ENCODE data around the gene SLFN5. TPM values are rescaled to one million over a fixed set of nuclear protein-coding genes. Genes with fewer than 3 reads are reported as not detected.

Gene SLFN5
- total RNA-seq, 4 donors from 2014 or later: 4.9 to 17.9 (median 9.1) TPM

DNA sequence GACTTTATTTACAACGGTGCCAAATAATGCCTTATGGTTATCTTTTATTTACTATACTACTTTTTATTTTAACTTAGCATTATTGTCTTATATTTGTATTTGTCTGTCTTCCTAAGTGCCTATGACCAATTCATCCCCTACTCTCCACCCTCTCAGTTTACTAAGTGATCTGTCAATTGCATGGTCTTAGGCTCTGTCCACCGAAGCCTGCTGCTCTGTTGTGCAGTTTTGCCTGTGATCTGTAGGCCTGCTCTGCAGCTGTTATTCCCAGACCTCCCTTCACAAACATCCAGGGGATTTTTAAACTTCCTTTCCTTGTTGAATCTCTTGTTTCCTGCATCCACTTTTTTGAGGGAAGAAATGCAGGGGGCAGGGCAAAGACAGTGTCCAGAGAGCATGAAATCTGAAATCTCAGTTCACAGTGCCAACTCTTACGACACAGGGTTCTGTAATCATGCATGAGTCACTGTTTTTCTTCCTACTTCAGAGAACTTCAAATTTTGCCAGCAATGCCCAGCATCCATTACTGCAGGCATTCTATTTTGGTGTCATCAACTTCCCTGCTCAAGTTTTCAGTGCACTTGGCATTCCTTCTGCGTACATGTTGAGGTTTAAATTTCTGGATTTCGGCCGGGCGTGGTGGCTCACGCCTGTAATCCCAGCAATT lies 11.4 kb downstream of the SLFN5 start:
- no peak overlapping the region for H3K4me3 ChIP-seq
- WGBS: 28% methylated on average over 8 of the region's 8 CpGs
- H3K9me3 ChIP-seq: no peaks in the 10 kb centered on the region
- DNase-seq (ENCODE audit: low spot score in 2 of 2): peak in 1 of 2 donors; percentile 79
- H3K27ac ChIP-seq: peak overlapping the region; percentile 2
- TF ChIP-seq POLR2AphosphoS5 (IDR thresholded peaks at IDR 0.05) (peak; percentile 22 to 91 (median 55)), POLR2A (IDR thresholded peaks at IDR 0.05) (no peak)
- peaks cover 6% of the 10 kb centered on the region for H3K36me3 ChIP-seq
- no peaks in the 10 kb centered on the region for H3K27me3 ChIP-seq
- H3K4me1 ChIP-seq: peaks cover 47% of the 10 kb centered on the region

DNA sequence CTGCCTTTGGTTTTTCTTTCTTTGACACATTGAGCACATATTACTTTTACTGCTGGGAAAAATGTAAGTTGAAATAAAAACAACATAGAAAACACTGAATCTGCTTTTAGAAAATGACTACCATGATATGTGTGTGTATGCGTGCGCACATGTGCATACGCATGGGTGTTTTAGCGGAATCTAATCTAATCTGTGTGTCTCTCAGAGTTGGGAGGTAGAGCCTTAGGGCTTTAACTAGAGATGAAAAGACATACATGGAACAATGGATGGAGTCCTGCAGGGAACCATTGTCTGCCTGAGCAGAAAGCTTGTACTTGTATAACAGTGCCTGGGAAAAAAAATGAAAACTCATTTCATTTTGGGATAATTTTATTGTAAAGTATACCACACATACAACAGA lies 12.4 kb downstream of the SLFN5 start:
- H3K4me1 ChIP-seq: peaks cover 47% of the 10 kb centered on the region
- peaks cover 8% of the 10 kb centered on the region for H3K36me3 ChIP-seq
- no peaks in the 10 kb centered on the region for H3K9me3 ChIP-seq
- DNase-seq (ENCODE audit: low spot score in 2 of 2): no peak
- peak overlapping the region; percentile 2 for H3K27ac ChIP-seq
- no peaks in the 10 kb centered on the region for H3K27me3 ChIP-seq
- no peak for TF ChIP-seq EP300 (IDR thresholded peaks at IDR 0.05)
- TF ChIP-seq, protein P1, sequence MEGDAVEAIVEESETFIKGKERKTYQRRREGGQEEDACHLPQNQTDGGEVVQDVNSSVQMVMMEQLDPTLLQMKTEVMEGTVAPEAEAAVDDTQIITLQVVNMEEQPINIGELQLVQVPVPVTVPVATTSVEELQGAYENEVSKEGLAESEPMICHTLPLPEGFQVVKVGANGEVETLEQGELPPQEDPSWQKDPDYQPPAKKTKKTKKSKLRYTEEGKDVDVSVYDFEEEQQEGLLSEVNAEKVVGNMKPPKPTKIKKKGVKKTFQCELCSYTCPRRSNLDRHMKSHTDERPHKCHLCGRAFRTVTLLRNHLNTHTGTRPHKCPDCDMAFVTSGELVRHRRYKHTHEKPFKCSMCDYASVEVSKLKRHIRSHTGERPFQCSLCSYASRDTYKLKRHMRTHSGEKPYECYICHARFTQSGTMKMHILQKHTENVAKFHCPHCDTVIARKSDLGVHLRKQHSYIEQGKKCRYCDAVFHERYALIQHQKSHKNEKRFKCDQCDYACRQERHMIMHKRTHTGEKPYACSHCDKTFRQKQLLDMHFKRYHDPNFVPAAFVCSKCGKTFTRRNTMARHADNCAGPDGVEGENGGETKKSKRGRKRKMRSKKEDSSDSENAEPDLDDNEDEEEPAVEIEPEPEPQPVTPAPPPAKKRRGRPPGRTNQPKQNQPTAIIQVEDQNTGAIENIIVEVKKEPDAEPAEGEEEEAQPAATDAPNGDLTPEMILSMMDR (IDR thresholded peaks at IDR 0.05): no peak
- TF ChIP-seq POLR2A (IDR thresholded peaks at IDR 0.05): no peak
- no peak for TF ChIP-seq POLR2AphosphoS5 (IDR thresholded peaks at IDR 0.05)
- WGBS: 94% methylated on average over 4 of the region's 4 CpGs
- H3K4me3 ChIP-seq: no peak overlapping the region

DNA sequence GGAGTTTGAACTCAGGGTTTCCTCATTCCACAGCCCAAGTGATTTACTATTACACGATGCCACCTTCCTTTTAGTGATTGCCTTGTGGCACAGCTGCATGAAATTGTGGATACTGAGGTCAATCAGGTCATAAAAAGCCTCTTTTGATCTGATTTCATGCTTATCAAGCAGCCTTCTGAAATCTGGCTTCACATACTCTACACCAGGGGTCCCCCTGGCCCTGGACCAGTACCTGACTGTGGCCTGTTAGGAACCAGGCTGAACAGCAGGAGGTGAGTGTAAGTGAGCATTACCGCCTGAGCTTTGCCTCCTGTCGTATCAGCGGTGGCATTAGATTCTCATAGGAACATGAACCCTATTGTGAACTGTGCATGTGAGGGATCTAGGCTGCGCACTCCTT lies 13.8 kb downstream of the SLFN5 start:
- H3K4me1 ChIP-seq: peaks cover 47% of the 10 kb centered on the region
- H3K36me3 ChIP-seq: peaks cover 20% of the 10 kb centered on the region
- H3K27ac ChIP-seq: no peak overlapping the region
- no peaks in the 10 kb centered on the region for H3K9me3 ChIP-seq
- 77% methylated on average over 5 of the region's 5 CpGs for WGBS
- H3K4me3 ChIP-seq: no peak overlapping the region
- H3K27me3 ChIP-seq: no peaks in the 10 kb centered on the region
- no peak for DNase-seq (ENCODE audit: low spot score in 2 of 2)
- TF ChIP-seq EP300 (IDR thresholded peaks at IDR 0.05) (no peak), POLR2AphosphoS5 (IDR thresholded peaks at IDR 0.05) (no peak), POLR2A (IDR thresholded peaks at IDR 0.05) (no peak)
- TF ChIP-seq, protein P1 (IDR thresholded peaks at IDR 0.05): no peak

DNA sequence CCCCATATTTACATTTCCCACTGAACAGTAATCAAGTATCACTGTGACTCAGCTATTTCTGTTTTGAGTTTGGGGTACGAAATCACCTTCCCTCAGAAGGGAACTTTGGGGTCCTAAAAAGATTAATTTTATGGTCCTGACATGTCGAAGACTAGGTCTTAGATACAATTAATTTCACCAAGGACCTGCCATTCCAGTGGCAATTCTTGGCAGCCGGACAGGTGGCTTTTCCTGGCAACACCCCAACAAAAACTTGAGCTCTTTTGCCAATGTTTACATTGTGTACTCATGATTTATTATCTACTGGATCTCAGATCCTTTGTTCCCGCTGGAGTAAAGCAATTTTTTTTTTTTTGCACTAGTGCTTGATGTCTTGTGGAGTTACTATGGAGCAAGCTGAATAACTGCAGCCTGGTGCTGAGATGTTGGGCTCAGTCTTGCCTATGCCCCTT lies 14.4 kb downstream of the SLFN5 start:
- Histone ChIP-seq H3K27me3 (no peaks in the 10 kb centered on the region), H3K27ac (no peak overlapping the region), H3K4me1 (peaks cover 44% of the 10 kb centered on the region), H3K36me3 (peaks cover 25% of the 10 kb centered on the region), H3K9me3 (no peaks in the 10 kb centered on the region), H3K4me3 (no peak overlapping the region)
- DNase-seq (ENCODE audit: low spot score in 2 of 2): no peak
- TF ChIP-seq, protein P1 (IDR thresholded peaks at IDR 0.05): no peak
- TF ChIP-seq POLR2AphosphoS5 (IDR thresholded peaks at IDR 0.05) (no peak), POLR2A (IDR thresholded peaks at IDR 0.05) (no peak), EP300 (IDR thresholded peaks at IDR 0.05) (no peak)
- WGBS: 28% methylated on average over 4 of the region's 4 CpGs

DNA sequence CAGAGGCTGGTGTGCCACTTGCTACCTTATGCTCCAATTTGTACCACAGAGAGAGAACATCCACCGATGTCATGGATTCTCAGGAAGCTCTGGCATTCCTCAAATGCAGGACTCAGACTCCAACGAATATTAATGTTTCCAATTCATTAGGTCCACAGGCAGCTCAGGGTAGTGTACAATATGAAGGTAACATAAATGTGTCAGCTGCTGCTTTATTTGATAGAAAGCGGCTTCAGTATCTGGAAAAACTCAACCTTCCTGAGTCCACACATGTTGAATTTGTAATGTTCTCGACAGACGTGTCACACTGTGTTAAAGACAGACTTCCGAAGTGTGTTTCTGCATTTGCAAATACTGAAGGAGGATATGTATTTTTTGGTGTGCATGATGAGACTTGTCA lies 16.1 kb downstream of the SLFN5 start:
- Histone ChIP-seq H3K4me3 (no peak overlapping the region), H3K27me3 (no peaks in the 10 kb centered on the region), H3K36me3 (peaks cover 42% of the 10 kb centered on the region), H3K4me1 (peaks cover 28% of the 10 kb centered on the region), H3K9me3 (no peaks in the 10 kb centered on the region), H3K27ac (no peak overlapping the region)
- 82% methylated on average over 6 of the region's 6 CpGs for WGBS
- TF ChIP-seq POLR2AphosphoS5 (IDR thresholded peaks at IDR 0.05): no peak
- TF ChIP-seq, protein P1 (IDR thresholded peaks at IDR 0.05): no peak
- TF ChIP-seq EP300 (IDR thresholded peaks at IDR 0.05): no peak
- TF ChIP-seq POLR2A (IDR thresholded peaks at IDR 0.05): no peak
- no peak for DNase-seq (ENCODE audit: low spot score in 2 of 2)
